Stimulated activated CD4-positive, alpha-beta T cell treated with anti-CD3 and anti-CD28 coated beads, Interleukin-12 subunit alpha, Interleukin-12 subunit beta, amount 100 ng/mL, for 4 hours (primary cell): ENCODE data around the gene DMRT2.

Experiments used
- DNase-seq: peaks from one replicate; pipeline ENCODE4 v3.0.0-alpha.2; 2020

The DMRT2 gene

GRCh38 chr9:1050125-1050895 is at the start of gene DMRT2:
Gene DMRT2 (plus strand): TSS chr9:1050357. CDS start chr9:1051614, 1,257 bp downstream.
- no peak for DNase-seq

GRCh38 chr9:1001838-1002237 is 48.3 kb upstream of the DMRT2 start:
- DNase-seq = no peak

GRCh38 chr9:1002678-1003077 is 47.5 kb upstream of the DMRT2 start:
- no peak for DNase-seq

- no peak for DNase-seq
Observed at GRCh38 chr9:1005043-1005667, 45.0 kb upstream of the DMRT2 start.

GRCh38 chr9:1007312-1007711 is 42.8 kb upstream of the DMRT2 start:
- DNase-seq = no peak

GRCh38 chr9:1008216-1008615 is 41.9 kb upstream of the DMRT2 start:
- DNase-seq = no peak

GRCh38 chr9:1009101-1009707 is 41.0 kb upstream of the DMRT2 start:
- DNase-seq = peak; percentile 70

GRCh38 chr9:1013021-1013420 is 37.1 kb upstream of the DMRT2 start:
- DNase-seq = no peak

GRCh38 chr9:1014225-1014624 is 35.9 kb upstream of the DMRT2 start:
- DNase-seq = no peak

GRCh38 chr9:1014640-1015039 is 35.5 kb upstream of the DMRT2 start:
- DNase-seq = no peak

- peak; percentile 2 for DNase-seq
Observed at GRCh38 chr9:1018121-1018520, 32.0 kb upstream of the DMRT2 start.

GRCh38 chr9:1024112-1024511 is 26.0 kb upstream of the DMRT2 start:
- no peak for DNase-seq

GRCh38 chr9:1025131-1025530 is 25.0 kb upstream of the DMRT2 start:
- DNase-seq = no peak

- DNase-seq = no peak
Observed at GRCh38 chr9:1026219-1026618, 23.9 kb upstream of the DMRT2 start.

- DNase-seq = no peak
Observed at GRCh38 chr9:1028501-1029190, 21.5 kb upstream of the DMRT2 start.

GRCh38 chr9:1031951-1032601 is 18.1 kb upstream of the DMRT2 start:
- no peak for DNase-seq

GRCh38 chr9:1034271-1034670 is 15.9 kb upstream of the DMRT2 start:
- DNase-seq = no peak

- DNase-seq = no peak
Observed at GRCh38 chr9:1039589-1039988, 10.6 kb upstream of the DMRT2 start.

- no peak for DNase-seq
Observed at GRCh38 chr9:1042466-1042865, 7.7 kb upstream of the DMRT2 start.

GRCh38 chr9:1044643-1045042 is 5.5 kb upstream of the DMRT2 start:
- no peak for DNase-seq

GRCh38 chr9:1046639-1047572 is 3.3 kb upstream of the DMRT2 start:
- no peak for DNase-seq
